ENCODE data around the gene PDZRN3.

Gene PDZRN3

GRCh38 chr3:73622091-73622805, 2.5 kb downstream of the PDZRN3 start:
- no peak for DNase-seq

GRCh38 chr3:73621388-73621787, 3.4 kb downstream of the PDZRN3 start:
- DNase-seq, result no peak

- no peak for DNase-seq
These were observed 6.3 kb downstream of the PDZRN3 start for GRCh38 chr3:73618461-73618860.

GRCh38 chr3:73616056-73616455, 8.7 kb downstream of the PDZRN3 start:
- DNase-seq, result no peak

- DNase-seq, result no peak
These were observed 10.3 kb downstream of the PDZRN3 start for GRCh38 chr3:73614419-73614818.

GRCh38 chr3:73611176-73611575, 13.6 kb downstream of the PDZRN3 start:
- DNase-seq, result no peak

- DNase-seq, result no peak
These were observed 14.2 kb downstream of the PDZRN3 start for GRCh38 chr3:73610493-73610892.

GRCh38 chr3:73609655-73610054, 15.1 kb downstream of the PDZRN3 start:
- no peak for DNase-seq

GRCh38 chr3:73609315-73609641, 15.5 kb downstream of the PDZRN3 start:
- DNase-seq, result no peak

GRCh38 chr3:73608456-73609314, 16.1 kb downstream of the PDZRN3 start:
- no peak for DNase-seq

GRCh38 chr3:73605861-73606260, 18.9 kb downstream of the PDZRN3 start:
- no peak for DNase-seq

- no peak for DNase-seq
These were observed 19.3 kb downstream of the PDZRN3 start for GRCh38 chr3:73605412-73605811.

- DNase-seq, result no peak
These were observed 20.3 kb downstream of the PDZRN3 start for GRCh38 chr3:73604451-73604850.

GRCh38 chr3:73603762-73604171, 21.0 kb downstream of the PDZRN3 start:
- DNase-seq, result no peak

- no peak for DNase-seq
These were observed 22.6 kb downstream of the PDZRN3 start for GRCh38 chr3:73602170-73602569.

- no peak for DNase-seq
These were observed 23.3 kb downstream of the PDZRN3 start for GRCh38 chr3:73601481-73601880.

GRCh38 chr3:73601011-73601410, 23.7 kb downstream of the PDZRN3 start:
- DNase-seq, result no peak

- DNase-seq, result no peak
These were observed 24.3 kb downstream of the PDZRN3 start for GRCh38 chr3:73600293-73600938.

- no peak for DNase-seq
These were observed 25.1 kb downstream of the PDZRN3 start for GRCh38 chr3:73599605-73600004.

- no peak for DNase-seq
These were observed 27.3 kb downstream of the PDZRN3 start for GRCh38 chr3:73597476-73597875.

- no peak for DNase-seq
These were observed 32.3 kb downstream of the PDZRN3 start for GRCh38 chr3:73592154-73593144.

GRCh38 chr3:73591286-73591800, 33.4 kb downstream of the PDZRN3 start:
- no peak for DNase-seq
